ENCODE results near the gene KLHDC10.

DNA sequence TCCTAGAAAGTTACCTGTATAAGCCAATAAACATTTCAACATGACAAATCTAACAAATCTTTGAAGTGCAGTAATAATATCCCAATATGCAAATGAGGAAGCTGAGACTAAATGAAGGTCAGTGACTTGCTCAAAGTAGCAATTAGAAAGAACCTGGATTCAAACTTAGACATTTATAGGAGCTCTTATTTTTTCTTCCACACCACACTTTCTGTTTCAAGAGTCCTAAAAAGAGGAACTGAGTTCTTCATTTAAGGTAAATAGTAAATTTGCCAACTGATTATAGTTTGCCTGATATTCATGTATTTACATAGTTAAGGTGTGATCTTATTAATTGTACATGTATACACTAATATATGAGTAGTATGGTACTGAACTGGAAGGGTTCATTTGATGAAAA, 44.0 kb downstream of the KLHDC10 start:
- TF ChIP-seq ZFP36 (IDR thresholded peaks at IDR 0.05; ENCODE audit: borderline replicate concordance, partially characterized antibody) = no peak
- TF ChIP-seq MYC (IDR thresholded peaks at IDR 0.05; ENCODE audit: borderline replicate concordance, low read length) = no peak
- no peak for TF ChIP-seq POLR2A (IDR thresholded peaks at IDR 0.05; ENCODE audit: low read length)
- TF ChIP-seq ESRRA (IDR thresholded peaks at IDR 0.05; ENCODE audit: borderline replicate concordance, low read length) = no peak
- TF ChIP-seq, protein P1, sequence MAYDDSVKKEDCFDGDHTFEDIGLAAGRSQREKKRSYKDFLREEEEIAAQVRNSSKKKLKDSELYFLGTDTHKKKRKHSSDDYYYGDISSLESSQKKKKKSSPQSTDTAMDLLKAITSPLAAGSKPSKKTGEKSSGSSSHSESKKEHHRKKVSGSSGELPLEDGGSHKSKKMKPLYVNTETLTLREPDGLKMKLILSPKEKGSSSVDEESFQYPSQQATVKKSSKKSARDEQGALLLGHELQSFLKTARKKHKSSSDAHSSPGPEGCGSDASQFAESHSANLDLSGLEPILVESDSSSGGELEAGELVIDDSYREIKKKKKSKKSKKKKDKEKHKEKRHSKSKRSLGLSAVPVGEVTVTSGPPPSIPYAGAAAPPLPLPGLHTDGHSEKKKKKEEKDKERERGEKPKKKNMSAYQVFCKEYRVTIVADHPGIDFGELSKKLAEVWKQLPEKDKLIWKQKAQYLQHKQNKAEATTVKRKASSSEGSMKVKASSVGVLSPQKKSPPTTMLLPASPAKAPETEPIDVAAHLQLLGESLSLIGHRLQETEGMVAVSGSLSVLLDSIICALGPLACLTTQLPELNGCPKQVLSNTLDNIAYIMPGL (CRISPR knock-in tag; IDR thresholded peaks at IDR 0.05; ENCODE audit: borderline replicate concordance) = no peak

All from A549 (cell line).